Measurements from ENCODE around the gene LRRFIP1.

The LRRFIP1 gene

GRCh38 chr2:237631007-237631785, 3.8 kb downstream of the LRRFIP1 start:
- Histone ChIP-seq H3K27me3 (ENCODE audit: control insufficient read depth, low read length) (peaks cover 28% of the 10 kb centered on the region), H3K4me2 (ENCODE audit: low read length) (no peak overlapping the region), H3F3A (ENCODE audit: control insufficient read depth, insufficient read depth) (no peaks in the 10 kb centered on the region), H3K9me3 (ENCODE audit: control insufficient read depth, insufficient read depth, low read length) (peaks cover 3% of the 10 kb centered on the region; the same call in 1 of the 2 replicates), H3K79me2 (ENCODE audit: control insufficient read depth, low read length) (no peaks in the 10 kb centered on the region), H3K4me3 (ENCODE audit: low read length) (no peak overlapping the region), H4K20me1 (ENCODE audit: control insufficient read depth, insufficient read depth, low read depth, low read length) (no peaks in the 10 kb centered on the region), H3K4me1 (ENCODE audit: control insufficient read depth, low read length) (peaks cover 9% of the 10 kb centered on the region), H3K9me2 (replicated peaks; ENCODE audit: control insufficient read depth, low read length) (no peaks in the 10 kb centered on the region), H3K36me3 (ENCODE audit: control insufficient read depth, low read length) (no peaks in the 10 kb centered on the region), H3K27ac (ENCODE audit: low read depth, low read length) (no peak overlapping the region)
- TF ChIP-seq EZH2phosphoT487 (IDR thresholded peaks at IDR 0.05; ENCODE audit: borderline replicate concordance, low read length): no peak
- no peak for TF ChIP-seq CTCF (IDR thresholded peaks at IDR 0.05; ENCODE audit: low read depth, low read length, poor library complexity, severe bottlenecking)

GRCh38 chr2:237631801-237632585, 4.6 kb downstream of the LRRFIP1 start:
- TF ChIP-seq EZH2phosphoT487 (IDR thresholded peaks at IDR 0.05; ENCODE audit: borderline replicate concordance, low read length) (no peak), CTCF (IDR thresholded peaks at IDR 0.05; ENCODE audit: low read depth, low read length, poor library complexity, severe bottlenecking) (no peak)
- Histone ChIP-seq H3K4me1 (ENCODE audit: control insufficient read depth, low read length) (peaks cover 16% of the 10 kb centered on the region), H3K36me3 (ENCODE audit: control insufficient read depth, low read length) (no peaks in the 10 kb centered on the region), H3K9me2 (replicated peaks; ENCODE audit: control insufficient read depth, low read length) (no peaks in the 10 kb centered on the region), H3K27ac (ENCODE audit: low read depth, low read length) (no peak overlapping the region), H4K20me1 (ENCODE audit: control insufficient read depth, insufficient read depth, low read depth, low read length) (no peaks in the 10 kb centered on the region), H3K4me3 (ENCODE audit: low read length) (no peak overlapping the region), H3K27me3 (ENCODE audit: control insufficient read depth, low read length) (peaks cover 27% of the 10 kb centered on the region), H3K4me2 (ENCODE audit: low read length) (no peak overlapping the region), H3K79me2 (ENCODE audit: control insufficient read depth, low read length) (no peaks in the 10 kb centered on the region), H3F3A (ENCODE audit: control insufficient read depth, insufficient read depth) (no peaks in the 10 kb centered on the region), H3K9me3 (ENCODE audit: control insufficient read depth, insufficient read depth, low read length) (peaks cover 3% of the 10 kb centered on the region; the same call in 1 of the 2 replicates)

GRCh38 chr2:237633061-237633561, 5.7 kb downstream of the LRRFIP1 start:
- Histone ChIP-seq H4K20me1 (ENCODE audit: control insufficient read depth, insufficient read depth, low read depth, low read length) (no peaks in the 10 kb centered on the region), H3K79me2 (ENCODE audit: control insufficient read depth, low read length) (no peaks in the 10 kb centered on the region), H3K36me3 (ENCODE audit: control insufficient read depth, low read length) (no peaks in the 10 kb centered on the region), H3K4me3 (ENCODE audit: low read length) (no peak overlapping the region), H3K27ac (ENCODE audit: low read depth, low read length) (no peak overlapping the region), H3F3A (ENCODE audit: control insufficient read depth, insufficient read depth) (no peaks in the 10 kb centered on the region), H3K4me2 (ENCODE audit: low read length) (no peak overlapping the region), H3K9me2 (replicated peaks; ENCODE audit: control insufficient read depth, low read length) (no peaks in the 10 kb centered on the region), H3K4me1 (ENCODE audit: control insufficient read depth, low read length) (peaks cover 16% of the 10 kb centered on the region), H3K9me3 (ENCODE audit: control insufficient read depth, insufficient read depth, low read length) (peaks cover 3% of the 10 kb centered on the region; the same call in 1 of the 2 replicates), H3K27me3 (ENCODE audit: control insufficient read depth, low read length) (peaks cover 30% of the 10 kb centered on the region)
- no peak for TF ChIP-seq EZH2phosphoT487 (IDR thresholded peaks at IDR 0.05; ENCODE audit: borderline replicate concordance, low read length)
